Ramos (cell line): Measurements from ENCODE around the gene ADARB2.
"Not testable (repeated sequence)": the region's sequence is repeated elsewhere in the genome, so short reads cannot be mapped to it uniquely, and the experiment has no call there.

Source experiments
- in situ Hi-C: fragments of 300-500 bp; cut with MboI; formaldehyde crosslinking; loops from one replicate; pipeline ENCODE4 v1.14.3; 2022; ENCODE audit warnings: low sequenced_read_pairs; ENCODE audit not compliant: unreplicated experiment

ADARB2 gene

DNA sequence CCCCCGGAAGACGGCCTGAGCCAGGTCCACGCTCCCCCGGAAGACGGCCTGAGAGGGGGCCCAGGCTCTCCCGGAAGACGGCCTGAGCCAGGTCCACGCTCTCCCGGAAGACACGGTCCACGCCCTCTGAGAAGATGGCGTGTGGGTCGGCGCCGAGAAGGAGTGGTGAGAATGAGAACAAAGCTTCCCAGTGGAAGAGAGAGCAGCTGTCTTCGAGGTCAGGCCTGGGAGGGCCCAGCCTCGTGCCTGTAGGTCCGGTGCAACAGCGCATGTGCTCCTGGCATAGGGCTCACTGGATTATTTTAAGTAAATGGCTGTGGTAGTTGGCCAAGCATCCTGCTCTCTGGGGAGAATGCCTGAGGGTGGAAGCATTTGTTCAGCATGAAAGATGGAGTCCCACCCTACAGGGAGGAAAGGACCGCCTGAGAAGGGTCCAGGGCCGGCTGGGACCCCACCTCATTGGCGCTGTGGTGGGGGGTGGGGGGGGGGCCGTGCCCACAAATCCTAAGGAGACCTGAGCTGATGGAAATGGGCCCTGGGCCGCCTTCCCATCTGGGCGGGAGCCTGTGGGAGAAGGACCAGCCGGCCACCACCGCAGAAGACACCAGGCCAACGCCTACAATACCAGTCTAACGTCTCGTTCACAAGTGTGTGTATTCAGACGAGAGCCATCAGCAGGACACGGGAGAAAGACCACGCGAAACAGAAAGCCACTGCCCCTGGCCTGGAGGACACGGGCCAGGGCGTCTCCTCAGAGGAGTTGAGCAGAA is 471.1 kb downstream of the ADARB2 start:
- in situ Hi-C loops, result no loop called here

DNA sequence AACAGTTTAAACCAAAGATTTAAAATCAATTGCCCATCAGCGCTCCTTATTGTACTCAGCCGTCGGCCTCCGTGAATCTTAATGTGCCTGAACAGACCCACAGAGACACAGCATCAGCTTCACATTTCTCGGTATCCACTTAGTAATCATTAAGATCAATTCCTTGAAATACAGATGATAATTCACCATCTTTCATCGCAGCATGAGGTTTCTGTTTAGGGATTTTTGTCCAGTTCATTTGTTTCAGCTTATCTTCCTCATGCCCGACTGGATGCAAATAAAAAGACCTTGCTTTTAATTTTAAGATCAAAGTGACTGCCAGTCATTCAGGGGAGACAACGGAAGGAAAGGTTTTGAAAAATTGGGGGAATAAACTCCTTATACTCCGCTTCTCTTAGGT is 473.3 kb downstream of the ADARB2 start:
- in situ Hi-C loops, result no loop called here

DNA sequence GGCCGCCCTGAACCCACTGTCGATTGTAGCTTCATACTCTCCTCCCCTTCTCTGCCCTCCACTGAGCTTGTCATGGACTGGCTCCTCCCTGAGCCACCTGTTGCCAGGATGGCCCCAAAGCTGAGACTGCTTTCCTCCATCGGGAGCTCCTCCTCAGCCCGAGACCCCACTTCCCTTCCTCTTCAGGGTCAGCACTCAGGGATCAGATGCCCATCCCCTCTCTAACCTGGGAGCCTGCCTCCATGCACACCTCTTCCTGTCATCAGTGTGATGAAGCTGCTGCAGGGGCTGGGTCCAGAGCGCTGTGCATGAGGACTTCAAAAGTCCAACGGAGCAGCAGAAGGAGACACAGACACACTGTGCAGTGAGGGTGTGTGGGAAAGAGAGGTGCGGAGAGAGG is 480.1 kb downstream of the ADARB2 start:
- in situ Hi-C loops, result no loop called here

DNA sequence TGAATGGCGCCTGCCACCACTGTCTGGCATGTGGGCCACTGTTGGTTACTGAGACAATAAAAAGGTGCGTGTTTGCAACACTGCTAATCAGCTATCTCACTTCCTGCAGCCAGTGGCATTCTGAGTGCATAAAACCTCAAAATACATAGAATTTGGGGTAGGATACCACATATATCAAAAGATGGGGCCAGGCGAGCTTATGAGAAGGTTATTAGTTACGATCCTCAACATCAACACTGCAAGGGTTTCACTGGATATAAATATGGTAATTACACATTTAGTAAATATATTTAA is 480.9 kb downstream of the ADARB2 start:
- in situ Hi-C loops, result no loop called here

DNA sequence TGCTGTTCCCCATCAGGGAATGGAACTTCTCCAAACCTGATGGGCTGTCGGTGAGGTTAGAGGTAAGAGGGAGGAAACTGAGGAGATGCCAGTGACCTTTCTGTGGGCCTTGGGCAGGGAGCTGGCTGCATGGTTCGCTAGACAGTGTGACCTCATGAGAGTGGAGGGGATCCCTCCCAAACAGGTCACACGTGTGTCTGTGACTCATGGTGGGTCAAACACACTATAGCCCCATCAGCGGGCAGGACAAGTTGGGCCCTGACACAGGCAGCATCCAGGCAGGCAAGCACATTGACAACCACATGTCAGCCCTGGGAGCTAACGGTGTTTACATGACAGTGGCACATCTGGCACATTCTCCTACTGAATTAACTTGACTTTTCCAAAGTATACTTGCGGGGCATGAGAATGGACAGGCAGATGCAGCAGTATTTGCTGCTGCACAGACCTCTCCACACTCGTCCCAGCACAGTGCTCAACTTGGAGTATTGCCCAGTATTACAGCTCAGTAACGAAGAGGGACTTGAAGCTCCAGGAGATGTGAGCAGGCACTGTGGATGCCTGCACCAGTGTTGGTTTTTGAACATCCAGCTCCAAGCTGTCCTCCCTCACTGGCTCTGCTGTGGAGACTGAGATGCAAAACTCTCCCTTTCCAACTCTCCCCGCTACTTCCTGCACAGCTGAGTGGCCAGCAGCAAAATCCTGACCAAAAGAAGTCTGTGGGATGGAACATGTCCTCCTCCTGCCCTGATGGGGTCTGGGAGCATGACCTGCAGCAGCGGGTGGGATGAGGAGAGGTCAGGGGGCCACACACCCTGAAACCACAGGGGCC is 481.5 kb downstream of the ADARB2 start:
- in situ Hi-C loops, result no loop called here

DNA sequence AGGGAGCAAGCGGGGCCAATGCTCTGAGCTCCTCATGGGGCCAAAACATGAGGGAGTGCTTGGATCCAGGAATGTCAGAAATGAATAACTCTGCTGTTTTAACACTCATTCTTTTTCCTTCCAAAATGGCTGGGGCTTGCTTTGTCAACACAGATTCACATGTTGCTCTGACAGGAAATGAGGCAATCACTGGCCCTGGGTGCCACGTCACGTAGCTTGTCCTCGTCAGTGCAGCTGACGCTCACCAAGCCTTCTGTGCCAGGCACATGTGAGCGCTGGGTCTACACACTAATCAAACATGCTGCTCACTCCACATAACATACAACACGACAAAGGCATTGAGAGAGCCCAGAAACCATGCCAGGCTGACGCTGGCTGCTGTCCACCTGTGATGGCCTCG is 482.2 kb downstream of the ADARB2 start:
- in situ Hi-C loops, result no loop called here

DNA sequence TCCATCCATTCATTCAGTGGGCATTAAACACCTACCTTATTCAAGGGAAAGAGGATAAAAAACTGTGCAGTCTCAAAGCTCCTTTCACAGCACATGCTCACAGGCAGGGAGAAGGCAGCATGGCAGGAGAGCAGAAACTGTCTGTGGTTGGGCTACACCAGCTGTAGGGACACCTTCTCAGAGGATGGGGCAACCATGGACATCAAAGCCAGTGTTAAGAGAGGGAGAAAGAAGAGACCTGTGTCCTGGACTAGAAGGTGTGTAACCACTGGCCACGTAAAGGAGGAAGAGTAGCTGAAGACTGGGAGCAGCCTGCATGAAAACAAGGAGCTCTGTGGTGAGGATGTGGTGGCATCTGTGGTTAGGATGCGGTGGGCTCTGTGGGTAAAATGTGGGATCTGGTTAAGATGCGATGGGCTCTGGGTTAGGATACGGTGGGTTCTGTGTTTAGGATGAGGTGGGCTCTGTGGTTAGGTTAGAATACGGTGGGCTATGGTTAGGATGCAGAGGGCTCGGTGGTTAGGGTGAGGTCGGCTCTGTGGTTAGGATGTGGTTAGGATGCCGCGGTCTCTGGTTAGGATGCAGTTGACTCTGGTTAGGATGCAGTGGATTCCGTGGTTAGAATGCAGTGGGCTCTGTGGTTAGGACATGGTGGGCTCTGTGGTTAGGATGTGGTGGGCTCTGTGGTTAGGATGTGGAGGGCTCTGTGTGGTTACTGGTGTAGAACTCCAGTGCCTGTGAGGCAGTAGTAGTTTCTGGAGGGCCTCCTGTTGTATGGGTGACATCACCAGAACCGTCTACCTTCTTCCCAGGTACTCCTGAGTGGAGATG is 483.6 kb downstream of the ADARB2 start:
- in situ Hi-C loops, result no loop called here

DNA sequence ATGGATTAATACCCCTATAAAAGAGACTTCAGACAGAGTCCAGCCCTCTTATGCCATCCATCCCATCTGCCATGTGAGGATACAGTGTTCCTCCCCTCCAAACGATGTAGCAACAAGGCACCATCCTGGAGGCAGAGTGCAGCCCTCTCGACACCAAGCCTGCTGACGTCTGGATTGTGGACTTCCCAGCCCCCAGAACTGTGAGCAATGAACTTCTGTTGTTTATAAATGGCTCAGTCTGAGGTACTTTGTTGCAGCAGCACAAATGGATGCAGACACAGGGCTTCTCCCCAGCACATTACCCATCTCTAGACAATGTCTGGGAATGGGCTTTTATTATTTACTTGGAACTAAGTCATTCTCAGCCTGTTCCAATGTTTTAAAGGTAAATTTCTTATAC is 485.6 kb downstream of the ADARB2 start:
- in situ Hi-C loops, result no loop called here

DNA sequence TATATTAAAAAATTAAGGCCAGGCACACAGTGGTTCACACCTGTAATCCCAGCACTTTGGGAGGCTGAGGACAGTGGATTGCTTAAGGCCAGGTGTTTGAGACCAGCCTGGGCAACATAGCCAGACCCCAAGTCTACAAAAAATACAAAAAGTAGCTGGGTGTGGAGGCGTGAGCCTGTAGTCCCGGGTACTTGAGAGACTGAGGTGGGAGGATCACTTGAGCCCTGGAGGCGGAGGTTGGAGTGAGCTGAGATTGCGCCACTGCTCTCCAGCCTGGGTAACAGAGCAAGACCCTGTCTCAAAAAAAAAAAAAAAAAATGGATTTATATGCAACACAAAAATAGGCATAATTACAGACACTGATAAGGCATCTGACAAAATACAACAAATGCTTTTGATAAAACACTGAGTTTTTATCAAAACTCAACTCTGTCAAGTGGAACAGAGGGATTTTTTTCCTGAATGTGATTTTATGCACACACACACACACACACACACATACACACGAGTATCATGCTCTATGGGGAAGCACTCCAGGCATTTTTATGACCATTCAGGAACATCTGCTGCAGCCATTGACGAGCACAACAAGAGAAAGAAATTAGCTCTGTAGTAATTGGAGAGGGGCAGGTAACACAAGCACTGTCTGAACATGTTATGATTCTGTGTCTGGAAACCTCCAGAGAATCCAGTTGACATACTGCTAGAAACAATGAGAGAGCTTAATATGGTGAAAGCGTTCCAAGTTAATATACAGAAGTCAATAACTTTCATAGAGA is 488.0 kb downstream of the ADARB2 start:
- in situ Hi-C loops, result no loop called here

DNA sequence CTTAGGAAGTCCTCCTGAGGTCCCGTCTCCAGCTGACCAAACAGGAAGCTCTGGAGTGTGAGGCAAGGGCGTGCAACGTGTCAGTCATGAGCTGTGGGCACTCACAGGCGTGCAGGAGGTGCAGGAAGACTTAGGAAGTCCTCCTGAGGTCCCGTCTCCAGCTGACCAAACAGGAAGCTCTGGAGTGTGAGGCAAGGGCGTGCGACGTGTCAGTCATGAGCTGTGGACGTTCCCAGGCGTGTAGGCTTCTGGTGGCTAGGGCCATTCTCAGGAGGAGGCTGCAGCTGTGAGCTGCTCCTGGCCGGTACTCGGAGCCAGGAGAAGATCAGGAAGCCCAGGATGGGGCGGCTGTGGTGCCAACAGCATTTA is 489.1 kb downstream of the ADARB2 start:
- in situ Hi-C loops, result not testable (repeated sequence)

DNA sequence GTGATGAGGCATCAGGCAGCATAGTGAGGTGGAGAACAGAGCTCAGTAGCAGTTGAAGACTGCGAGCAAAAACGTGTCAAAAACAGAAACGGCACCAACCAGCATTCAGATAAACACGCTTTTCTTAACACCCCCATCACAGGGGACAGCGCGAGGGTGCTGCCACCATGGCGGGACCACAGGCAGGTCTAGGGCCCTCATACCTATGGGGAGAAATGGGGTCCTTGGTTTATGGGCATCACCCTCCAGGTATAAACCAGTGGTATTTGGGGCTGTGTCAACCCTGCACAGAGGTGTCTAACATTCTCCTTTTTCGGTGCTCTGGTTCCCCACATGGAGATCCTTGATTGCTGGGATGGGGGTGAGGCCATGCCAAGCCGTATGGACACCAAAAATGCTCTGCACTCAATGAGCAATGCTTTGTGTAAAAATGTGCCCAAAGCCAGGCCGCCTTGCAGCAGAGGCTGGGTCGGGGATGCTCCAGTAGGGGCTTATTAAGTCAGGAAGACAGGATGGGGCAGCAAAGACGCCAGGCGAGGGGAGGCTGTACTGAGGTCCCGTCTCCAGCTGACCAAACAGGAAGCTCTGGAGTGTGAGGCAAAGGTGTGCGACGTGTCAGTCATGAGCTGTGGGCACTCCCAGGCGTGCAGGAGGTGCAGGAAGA is 489.6 kb downstream of the ADARB2 start:
- in situ Hi-C loops, result no loop called here

DNA sequence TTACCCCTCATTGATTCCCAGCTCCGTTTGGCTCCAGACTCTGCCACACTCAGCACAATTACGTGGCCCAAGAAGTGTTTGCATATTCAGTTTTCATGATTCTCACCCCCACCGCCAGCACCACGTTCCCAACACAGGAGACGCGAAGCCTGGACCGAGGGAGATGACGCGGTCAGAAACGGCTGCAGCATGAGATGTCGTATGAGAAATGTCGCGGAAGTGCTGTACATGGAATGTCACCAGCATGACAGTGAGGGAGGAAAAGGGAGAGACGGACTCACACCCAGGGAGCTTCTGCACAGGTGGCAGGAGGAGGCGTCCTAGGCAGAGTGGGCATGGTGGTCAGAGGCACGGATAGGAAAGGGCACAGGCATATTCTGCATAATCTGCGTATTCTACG is 492.8 kb downstream of the ADARB2 start:
- in situ Hi-C loops, result no loop called here

DNA sequence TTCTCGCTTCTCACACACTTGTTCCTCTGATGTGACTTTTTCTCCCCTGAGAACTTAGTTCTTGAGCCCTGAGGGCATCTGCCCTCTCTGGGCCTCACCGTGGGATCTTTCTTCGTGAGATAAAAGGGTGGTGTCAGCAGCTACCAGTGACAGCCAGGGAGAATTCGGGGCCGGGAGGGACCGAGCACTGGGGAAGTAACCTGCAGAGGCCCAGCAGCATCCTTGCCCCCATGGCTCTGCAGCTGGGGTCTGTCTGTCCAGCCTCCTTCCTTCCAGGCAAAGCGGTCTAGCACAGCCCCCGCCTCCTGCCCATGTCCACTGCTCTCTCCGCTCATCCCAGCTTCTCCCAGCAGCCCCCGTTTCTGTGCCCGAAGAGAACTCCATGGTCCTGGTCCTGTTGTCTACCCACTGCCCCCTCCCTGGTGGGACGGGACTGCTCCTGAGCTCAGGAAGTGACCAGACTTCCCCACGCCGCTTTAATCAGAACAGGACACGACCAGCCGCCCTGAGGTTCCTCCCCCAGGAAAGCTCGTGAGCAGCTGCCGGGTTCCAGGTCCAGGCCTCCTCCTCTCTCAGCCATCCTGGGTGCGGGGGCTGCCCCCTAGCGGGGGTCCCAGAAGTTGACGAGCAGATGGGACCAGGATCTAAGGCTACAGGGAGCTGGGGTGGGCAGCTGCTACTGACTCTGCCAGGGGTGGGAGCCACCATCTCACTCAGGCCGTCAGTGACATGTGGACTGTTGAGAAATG is 493.7 kb downstream of the ADARB2 start:
- in situ Hi-C loops, result no loop called here

DNA sequence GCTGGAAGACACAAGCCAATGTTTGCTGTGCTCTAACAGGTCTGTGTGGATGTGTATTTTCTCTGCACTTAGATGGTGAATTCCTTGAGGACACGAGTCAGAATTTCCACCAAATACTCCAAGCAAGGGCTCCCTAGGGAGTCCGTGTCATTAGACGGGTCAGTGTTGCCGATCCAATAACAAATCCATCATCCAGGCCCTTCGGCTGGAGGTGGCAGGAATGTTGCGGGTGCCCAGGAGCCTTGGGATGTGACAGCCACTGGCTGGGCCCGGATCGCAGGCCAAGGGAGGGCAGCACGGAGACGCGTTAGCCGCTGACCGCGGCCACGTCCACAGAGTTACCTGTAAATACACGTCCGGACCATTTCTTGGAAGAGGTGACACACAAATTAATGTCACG is 494.4 kb downstream of the ADARB2 start:
- in situ Hi-C loops, result no loop called here

DNA sequence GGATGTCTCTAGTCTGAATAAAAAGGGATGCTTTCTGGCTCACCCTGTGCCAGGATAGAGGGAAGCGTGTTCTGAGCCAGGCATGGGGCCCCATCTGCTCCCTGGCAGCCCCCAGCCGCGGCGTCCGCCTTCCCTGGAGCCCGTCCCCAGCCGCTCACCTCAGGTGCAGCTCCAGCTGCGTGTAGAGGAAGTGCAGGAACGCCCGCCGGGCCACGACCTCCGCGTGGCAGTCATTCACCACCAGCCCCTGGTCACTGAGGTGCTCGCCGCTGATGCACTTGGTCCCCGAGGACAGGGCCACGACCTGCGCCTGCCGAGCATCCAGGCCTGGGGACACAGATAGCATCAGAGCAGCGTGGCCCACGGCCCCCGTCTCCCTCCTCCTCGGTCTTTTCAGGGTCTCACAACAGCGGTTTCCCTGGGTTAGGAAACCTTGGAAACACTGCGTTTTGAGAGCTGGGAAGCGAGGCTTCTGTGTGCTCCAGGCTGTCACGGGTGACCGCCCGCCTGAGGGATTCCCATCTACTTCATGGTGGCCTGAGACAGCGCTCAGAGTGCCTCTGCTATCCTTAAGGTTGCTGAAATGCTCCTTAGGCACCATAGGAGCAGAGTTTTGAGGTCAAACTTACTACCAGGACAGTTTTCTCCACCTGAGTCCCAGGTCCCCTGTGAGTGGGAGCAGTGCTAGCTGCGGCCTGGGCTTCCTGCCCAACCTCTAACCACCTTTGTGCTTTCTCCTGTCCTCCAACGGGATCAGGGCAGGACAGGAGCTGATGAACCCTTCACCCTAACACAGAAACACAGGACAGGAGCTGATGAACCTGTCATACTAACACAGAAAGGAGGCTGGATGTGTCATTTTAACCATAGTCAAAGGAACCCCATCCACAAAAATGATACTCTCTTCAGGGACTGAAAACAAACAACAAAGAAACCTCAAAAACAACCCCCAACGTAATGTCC is 495.1 kb downstream of the ADARB2 start:
- in situ Hi-C loops, result no loop called here

DNA sequence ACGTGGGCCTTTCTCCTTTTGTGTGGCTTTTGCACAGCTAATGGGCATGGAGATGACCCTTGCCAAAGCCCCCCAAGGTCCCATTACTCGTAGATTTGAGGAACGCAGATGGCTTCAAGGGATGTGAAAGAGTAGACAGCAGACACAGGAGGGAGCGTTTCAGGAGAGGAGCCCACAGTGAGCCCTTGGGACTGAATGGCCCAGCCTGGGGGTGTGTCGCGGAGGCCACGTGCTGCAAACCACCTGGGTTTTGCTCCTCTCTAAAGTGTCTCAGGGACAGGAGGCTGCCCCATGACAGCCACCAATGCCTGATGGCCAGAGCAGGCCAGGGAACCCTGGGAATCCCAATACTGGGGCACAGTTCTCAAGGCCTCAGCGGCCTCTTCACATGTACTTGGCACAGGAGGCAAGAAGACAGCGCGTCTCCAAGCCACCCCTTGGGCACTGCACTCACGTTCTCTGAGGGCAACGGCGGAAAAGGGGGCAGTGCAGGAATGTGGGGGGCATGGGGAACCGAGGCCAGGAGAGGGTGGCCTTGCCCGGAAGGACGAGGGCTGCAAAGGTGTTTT is 495.9 kb downstream of the ADARB2 start:
- in situ Hi-C loops, result no loop called here

DNA sequence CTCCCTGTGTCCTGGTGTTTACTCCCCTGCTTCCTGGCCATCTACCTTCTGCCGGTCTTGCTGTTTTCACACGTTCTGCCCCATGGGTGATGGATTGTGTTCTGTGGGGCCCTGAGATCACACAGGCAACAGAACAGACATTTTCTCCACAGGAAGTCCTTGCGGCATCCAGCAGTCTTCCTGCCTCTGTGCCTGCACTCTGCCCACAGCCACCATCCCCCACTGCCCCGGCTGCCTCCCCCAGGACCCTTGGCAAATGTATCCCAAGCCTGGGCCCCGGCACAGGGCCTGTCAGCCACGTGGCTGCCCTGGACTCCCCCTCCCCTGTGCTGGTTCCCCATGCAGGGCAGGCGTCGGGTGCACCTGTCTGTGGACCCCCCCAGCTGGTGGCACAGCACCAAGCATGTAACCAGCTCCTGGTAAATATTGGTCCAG is 497.0 kb downstream of the ADARB2 start:
- in situ Hi-C loops, result no loop called here

DNA sequence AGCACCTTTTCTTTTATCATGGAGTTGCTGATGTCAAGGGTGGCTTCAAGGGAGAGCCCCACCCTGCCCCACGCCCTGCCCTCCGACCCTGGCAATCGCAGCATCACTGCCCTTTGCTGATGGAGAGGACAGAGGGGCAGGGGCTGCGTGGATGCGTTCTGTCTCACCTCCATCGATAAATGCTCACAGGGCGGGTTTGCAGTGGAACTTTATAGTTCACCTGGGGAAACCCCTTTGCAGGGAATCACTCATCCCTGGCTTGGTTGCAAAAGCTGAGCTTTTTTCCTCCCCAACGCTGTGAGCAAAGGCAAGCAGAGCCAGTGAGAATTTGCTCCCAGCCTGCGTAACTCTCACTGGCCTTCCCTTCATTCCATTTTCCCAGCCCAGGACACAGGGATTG is 504.3 kb downstream of the ADARB2 start:
- in situ Hi-C loops, result no loop called here
